NCI-H2196 (cell line): ENCODE measurements around the gene OR2V1.

Experiments used
- DNase-seq: peaks from one replicate; lab custom pipeline; 2025; ENCODE audit not compliant: unreplicated experiment; lab: John Stamatoyannopoulos, UW

Gene OR2V1

DNA sequence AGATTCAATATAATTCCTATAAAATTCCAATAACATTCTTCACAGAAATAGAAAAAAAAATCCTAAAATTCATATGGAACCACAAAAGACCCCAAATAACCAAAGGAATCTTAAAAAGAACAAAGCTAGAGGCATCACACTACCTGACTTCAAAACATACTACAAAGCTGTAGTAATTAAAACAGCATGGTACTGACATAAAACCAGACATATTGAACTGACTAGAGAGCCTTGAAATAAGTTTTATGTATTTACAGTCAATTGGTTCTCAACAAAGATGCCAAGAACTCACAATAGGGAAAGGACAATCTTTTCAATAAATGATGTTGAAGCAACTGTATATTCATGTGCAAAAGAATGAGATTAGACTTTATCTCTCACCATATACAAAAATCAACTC is 54.0 kb downstream of the OR2V1 start:
- no peak for DNase-seq
